Endometrial microvascular endothelial cells (primary cell): ENCODE data around the gene STK32B. TPM values are rescaled to one million over a fixed set of nuclear protein-coding genes. Genes with fewer than 3 reads are reported as not detected.

ENCODE experiments used
- in situ Hi-C: cut with HindIII; loops from 2 replicates; pipeline ENCODE4 v1.10.0; 2017; ENCODE audit warnings: low sequenced_read_pairs, low pct_unique_long_range_greater_than_20kb; ENCODE audit errors: inconsistent ontology term
- total RNA-seq: library from RNA; depleted of rRNA; stranded (reverse); fragments of >200 nt; gene quantifications from one replicate; pipeline ENCODE4 v1.2.3, GENCODE V29; 2015; ENCODE audit errors: inconsistent ontology term

Gene STK32B
- total RNA-seq, 1 donor from 2014 or later: 9.5 TPM

DNA sequence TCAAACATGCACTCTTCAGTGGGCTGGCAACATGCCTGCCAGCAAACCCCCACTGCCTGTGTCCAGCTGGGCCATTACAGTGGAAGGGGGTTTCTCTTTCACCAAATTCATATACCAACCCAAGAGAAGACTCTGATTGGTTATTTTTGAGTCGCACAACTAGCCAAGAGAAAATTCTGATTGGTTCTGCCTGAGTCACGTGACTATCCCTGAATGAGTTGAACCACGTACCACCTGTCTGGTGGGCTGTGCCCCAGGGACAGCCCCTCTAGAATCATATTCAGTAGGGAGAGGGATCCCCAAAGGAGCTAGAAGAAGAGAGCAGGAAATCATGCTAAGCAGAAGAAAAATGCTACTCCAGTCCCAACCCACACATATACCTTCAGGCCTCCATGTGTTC is 313.1 kb downstream of the STK32B start:
- in situ Hi-C loops: no loop called here

DNA sequence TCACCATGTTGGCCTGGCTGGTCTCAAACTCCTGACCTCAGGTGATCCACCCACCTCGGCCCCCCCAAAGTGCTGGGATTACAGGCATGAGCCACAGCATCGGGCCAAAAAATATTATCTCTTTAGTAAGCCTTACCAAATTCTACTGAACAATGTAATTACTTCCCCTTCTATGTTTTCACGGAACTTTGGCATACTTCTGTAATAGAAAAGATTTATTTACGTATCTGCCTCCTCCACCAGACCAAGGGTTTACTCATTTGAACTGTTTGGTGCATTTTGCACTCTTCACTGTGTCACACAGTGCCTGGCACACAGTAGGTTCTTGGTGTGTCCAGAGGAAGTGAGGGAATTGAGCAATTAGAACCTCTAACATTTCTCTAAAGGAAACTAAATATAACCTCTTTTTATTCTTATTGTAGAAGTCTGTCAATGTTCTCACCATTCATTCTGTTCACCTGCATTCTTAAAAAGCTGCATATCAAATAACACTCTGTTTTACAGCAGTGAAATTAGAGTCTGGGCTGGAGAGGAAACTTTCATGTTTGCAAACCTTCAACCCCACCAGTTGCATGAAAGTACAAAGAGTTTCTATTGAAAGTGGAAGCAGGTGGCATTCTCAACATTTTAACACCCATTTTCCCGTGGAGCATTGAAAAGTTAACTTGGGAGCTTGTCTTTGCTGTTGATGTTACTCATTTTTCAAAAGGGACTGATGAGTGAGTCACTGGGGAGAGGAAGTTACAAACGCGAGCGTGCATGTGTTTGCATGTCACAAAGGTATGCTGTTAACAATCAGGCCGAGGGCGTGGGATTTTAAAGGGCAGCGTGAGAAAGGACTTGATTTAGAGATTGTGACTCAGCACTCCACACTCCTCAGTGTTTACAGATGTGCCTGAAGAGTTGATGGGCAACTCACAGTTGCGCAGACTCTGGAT is 314.1 kb downstream of the STK32B start:
- in situ Hi-C loops: no loop called here

DNA sequence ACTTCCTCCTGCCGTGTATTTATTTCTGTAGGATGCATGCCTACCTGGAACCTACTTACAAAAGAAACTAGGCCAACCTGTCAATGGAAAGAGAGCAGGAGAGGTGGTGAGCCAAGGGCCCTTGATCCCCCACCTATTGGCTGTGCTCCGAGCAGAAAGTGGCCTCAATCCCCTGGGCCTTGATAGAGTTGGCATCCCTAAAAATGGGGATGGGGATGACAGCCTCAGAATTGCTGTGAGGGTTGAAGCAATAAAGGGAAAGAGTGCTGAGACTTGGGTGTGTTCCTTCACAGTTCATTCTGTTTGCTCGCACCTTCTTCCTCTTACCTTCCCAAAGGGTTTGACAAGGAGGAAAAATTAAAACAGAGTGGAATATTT is 314.7 kb downstream of the STK32B start:
- in situ Hi-C loops: no loop called here

DNA sequence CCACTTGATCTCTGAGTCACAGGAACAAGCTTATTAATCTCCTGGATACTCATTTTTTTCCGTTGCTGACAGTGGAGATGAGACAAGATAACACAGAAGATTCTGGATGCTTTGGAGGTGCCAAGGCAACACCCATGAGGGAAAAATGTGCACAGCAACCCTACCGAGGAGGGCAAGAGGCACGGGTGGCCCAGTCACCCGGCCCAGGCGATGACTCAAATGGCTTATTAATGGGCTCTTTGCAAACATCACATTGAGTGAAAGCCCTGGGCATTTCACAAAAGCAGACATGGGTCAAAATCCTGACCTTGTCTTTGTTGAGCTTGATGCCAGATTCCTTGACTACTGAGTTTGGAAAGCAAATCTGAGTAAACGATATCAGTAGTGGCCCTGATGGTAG is 315.1 kb downstream of the STK32B start:
- in situ Hi-C loops: no loop called here

DNA sequence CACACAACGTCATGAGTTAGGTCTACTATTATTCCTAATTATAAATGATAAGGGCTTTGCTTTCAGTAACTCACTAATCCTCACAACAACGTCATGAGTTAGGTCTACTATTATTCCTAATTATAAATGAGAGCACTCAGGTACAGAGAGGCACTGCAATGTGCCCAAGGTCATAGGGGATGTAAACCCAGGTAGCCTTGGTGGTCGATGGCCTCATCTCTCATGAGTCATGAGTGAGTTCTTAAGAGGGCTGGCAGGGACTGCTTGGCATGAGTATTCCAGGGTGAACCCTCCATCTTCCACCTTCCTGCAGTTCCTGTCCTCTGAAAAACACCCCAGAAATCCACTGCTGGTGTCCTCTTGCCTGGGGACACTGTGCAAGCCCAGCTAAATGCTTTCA is 317.1 kb downstream of the STK32B start:
- in situ Hi-C loops: no loop called here

DNA sequence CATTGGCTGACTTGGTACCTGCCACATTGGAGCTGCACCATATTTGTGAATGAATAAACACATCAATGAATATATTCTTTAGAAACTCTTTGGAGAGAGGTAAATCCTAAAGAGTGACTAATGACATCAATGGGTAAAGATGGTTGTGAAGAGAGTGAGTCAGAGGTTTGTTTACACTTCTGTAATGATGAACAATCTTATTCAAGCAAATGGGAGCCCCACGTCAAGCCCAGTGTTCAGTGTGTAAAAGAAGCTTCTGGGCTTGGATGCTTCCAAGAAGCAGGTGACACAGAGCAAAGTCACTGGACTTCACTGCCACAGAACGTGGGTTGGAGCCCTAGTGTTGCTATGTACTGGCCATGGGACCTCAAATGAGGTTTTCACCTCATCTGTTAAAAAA is 319.0 kb downstream of the STK32B start:
- in situ Hi-C loops: no loop called here

DNA sequence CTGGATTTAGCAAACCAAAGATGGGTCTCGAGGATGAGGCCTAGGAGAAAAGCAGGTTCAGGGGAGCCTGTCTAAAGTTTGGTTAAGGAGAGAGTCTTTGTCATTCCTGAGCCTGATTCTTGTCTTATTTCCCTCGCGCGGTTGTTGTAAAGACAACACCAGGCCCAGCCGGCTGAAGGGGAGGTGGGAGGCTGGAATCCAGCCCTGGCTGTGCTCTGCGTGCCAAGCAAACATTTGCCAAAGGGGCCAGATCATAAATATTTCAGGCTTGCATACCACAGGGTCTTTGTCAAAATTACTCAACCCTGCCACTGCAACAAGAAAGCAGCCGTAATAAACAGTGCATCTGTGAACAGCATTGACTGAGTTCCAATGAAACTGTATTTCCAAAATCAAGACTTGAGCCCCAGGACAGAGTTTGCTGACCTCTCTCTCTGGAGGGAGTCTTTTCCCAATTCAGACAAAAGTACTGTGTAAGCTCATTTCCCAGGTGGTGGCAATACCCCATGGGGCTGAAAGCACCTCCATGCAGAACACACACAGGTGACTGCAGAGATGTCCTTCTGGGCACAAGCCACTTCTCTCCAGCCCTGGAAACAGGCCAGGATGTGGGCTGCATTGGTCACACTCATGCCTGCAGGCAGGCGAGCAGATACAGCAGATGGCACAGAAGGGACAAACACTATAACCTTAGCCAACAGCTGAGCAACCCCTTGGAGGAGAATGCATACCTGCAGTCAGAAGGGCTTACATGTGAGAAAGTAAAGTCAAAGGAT is 320.3 kb downstream of the STK32B start:
- in situ Hi-C loops: no loop called here

DNA sequence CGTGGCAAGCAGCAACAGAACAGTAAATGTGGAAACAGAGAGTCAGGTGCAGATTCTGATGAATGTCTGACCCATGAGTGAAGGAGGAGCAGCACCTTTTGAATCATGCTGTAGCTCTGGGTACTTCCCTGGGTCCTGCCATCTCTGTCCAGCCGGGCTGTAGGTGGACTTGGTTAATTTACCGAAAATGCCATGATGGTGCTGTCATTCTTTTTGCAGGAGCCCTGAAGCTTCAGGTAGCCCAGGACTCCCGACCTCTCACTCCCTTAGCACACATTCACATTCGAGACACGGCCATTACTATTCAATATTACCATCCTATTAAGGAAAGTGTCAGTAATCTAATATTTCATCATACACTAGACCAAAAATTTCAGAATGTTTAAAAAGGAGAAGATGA is 320.9 kb downstream of the STK32B start:
- in situ Hi-C loops: no loop called here

DNA sequence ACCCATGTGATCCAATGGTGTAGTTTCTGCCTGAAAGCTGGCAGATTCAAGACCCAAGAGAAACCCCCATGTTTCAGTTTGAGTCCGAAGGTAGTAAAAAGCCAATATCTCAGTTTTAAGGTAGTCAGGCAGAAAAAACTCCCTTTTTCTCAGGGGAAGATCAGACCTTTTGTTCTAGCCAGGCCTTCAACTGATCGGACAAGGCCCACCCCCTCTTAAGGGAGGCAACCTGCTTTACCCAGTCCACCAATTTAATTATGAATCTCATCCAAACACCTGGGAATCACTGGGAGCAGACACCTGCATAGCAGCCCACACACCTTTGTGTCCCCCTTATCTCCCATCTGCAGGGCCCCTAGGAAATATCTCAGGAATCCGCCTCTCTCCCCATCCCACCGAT is 322.0 kb downstream of the STK32B start:
- in situ Hi-C loops: no loop called here

DNA sequence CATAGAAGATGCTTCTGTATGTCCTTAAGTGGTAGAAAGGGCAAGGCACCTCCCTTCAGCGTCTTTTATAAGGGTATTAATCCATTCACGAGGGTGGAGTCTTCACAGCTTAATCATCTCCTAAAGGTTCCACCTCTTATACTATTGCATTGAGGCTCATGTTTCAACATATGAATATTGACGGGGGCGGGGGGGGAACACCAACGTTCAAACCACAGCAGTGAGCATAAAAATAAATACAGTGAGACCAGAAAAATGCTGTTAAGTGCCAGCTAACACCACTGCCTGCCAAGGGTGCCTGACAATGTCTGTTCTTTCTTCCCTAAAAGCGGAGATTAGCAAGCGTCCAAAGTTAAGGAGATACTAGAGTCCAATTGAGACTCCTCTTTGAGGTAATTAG is 323.3 kb downstream of the STK32B start:
- in situ Hi-C loops: no loop called here

DNA sequence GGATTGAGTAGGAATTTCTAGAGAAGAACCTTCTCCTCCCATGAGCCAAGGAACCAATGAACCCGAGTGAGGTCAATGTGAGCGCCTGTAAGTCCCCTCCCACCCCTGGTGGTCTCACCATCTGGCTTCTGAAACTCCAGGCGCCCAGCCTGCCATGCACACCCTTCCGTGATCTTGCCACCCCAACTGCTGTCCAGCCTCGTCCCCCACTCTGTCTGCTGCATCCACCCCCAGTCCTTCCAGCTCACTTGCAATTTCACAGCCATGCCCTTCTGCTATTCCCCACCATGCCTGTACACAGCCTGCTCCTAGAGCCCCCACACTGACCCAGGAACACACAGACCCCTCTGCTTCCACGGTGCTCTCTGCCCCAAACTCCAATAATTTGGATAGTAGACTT is 323.7 kb downstream of the STK32B start:
- in situ Hi-C loops: no loop called here

DNA sequence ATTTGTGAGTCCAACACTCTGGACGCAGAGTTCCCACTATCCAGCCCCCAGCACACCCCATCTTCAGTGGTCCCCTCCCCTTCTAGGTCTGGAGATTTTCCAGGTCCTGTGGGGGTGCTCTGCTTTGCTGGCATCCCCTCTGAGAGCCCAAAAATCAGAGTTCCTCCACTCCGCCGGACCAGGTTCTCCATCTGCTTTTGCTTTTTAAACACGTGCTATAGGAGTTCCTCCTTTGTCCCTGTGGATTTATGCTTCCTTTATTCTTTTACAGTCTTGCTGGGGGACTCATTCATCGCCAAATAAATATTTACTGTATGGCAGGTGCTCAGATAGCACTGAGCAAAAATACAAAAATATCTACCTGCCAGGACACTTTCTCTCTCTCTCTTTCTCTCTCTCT is 324.7 kb downstream of the STK32B start:
- in situ Hi-C loops: no loop called here

DNA sequence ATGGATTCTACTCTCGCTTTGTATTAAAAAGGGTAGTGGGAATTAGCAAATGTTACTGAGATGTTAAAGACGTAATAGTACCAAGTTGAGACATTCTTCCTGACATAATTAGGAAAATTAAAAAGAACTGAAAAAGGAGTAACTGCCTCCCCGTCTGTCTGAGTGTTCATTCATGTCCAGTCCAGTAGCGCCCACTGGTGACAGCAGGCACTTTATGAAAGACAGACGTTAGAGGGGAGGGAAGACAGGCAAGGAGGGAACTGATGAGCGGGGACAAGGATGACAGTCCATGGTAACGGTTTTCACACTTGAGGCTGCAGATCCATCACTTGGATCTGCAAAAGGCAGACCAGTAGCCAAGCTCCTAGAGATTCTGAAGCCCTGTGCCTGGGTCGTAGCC is 326.7 kb downstream of the STK32B start:
- in situ Hi-C loops: no loop called here

DNA sequence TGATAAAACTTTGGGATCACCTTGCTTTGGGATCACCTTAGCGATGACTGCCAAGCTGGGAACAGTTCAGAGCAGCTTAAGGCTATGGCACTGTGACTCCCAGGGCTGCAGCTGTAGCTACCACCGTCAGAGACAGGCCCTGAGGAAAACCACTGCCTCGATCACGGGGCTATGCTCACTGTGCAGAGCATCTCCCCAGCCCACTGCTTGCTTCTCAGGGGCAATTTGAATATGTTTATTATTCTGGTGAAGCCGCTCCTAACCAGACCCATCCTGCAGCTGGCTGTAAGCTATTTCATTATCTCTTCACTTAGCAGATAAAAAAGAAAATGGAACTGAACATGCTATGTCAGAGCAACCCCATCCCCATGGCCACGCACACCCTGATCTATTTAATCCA is 328.6 kb downstream of the STK32B start:
- in situ Hi-C loops: no loop called here

DNA sequence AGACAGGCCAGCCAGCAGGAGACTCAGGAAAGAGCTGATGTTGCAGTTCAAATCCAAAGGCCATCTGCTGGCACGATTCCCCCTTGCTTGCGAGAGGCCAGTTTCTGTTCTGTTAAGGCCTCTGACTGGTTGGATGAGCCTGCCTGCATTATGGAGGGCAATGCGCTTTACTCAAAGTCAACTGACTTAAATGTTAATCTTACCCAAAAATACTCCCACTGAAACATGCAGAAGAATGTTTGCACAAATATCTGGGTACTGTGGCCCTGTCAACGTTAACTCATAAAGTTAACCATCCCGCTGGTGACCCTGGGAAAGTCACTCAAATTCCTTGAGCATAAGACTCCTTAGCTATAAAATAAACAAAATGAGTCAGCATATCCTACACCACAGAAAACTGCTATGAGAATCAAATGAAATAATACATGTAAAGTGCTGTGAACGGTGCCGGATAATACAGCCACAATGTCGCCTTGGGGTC is 330.7 kb downstream of the STK32B start:
- in situ Hi-C loops: no loop called here

DNA sequence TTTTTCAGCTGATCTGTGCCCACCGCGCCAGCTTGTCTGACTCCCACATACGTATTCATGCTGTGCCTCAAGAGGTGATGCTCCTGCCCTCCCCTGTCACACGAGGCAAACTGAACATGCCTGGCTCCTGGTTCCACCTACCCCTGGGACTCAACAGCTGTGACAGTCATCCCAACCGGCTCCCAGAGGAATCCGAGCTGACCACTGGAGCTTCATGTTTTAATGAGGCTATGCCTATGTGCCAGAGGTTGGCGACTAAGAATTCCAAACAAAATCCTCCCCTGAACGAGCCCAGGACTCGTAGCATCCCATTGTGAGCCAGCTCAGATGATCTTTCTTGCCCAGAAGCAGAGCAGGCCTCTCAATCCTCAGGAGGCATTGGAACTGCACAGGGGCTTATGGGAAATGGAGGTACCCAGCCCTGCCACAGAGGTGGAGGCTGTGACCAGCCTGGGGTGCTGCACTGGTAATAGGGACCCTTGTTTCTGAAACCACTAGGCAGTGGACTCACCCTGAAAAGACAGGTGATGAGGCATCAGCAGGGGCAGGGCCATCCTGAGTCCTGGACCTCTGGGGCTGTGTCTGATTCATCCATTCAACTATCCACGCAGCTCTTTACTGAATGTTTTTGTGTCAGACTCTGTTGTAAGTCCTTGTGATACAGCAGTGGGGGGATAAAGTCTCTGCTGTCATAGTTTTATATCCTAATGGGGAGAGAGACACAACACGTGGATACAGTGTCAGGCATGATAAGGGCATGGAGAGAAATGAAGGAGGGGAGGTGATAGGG is 332.1 kb downstream of the STK32B start:
- in situ Hi-C loops: no loop called here

DNA sequence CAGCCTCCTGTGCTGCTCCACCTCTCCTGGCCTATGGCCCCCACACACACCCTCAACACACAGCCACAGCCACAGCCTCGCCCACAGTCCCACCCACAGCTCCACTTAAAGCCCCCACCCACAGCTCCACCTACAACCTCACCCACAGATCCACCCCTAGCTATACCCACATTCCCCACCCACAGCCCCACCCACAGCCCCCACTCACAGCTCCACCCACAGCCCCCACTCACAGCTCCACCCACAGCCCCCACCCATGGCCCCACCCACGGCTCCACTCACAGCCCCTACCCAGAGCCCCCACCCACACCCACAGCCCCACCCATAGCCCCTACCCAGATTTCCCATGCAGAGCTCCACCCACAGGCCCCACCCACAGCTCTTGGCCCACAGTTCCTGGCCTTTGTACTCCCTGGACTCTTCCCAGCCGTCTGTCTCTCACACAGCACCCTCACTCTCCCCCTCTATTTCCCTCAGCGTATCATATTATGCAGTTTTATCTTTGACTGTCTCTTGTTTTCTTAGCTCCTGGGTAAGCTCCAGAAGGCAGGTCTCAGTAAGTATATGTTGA is 334.5 kb downstream of the STK32B start:
- in situ Hi-C loops: no loop called here

DNA sequence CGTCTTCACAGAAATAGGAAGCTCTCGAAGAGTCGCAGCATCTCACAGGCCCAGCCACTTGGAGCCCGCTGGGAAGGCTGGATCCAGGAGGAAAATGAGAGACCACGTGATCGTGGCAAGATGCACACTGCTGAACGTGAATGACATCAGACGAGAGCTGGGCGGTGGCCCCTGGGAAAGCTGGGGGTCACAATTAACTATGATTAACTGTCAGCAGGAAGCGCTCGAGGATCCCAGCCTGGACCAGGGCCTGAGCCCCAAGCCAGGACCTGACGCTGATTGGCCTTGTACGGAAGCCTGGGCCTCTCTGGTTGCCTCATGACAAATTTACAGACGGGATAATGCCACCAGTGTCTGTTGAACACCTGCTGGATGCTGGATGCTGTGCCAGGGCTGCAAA is 335.6 kb downstream of the STK32B start:
- in situ Hi-C loops: no loop called here

DNA sequence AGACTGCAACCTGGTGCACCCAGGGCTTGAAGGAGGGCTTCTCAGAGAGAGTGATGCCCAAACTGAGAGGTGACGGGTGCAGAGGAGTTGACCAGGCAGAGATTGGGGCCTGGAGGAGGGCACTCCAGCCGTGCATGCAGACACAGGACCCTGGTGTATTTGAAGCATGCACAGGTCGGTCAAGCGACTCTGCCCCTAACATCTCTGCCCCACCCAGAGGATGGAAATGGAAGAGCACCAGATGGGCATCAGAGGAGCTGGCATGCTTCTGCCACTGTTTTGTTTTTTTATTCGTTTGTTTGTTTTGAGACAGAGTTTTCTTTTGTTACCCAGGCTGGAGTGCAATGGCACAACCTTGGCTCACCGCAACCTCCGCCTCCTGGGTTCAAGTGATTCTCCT is 336.2 kb downstream of the STK32B start:
- in situ Hi-C loops: no loop called here
